Esophagus muscularis mucosa (tissue), 4 donors: ENCODE results near the gene IDH3A. TPM values are rescaled to one million over a fixed set of nuclear protein-coding genes. Genes with fewer than 3 reads are reported as not detected.

Experiments used
- DNase-seq: peaks from one replicate; pipeline ENCODE4 v3.0.0-alpha.2; 2017; ENCODE audit errors: extremely low spot score
- H3K27ac ChIP-seq, 4 donors: fragments of 200-600 bp; sonication (generic); replicated peaks in 1 of 4; 1 replicate in 3 of 4; 2 replicates in 1 of 4; pipeline ENCODE4 v1.5.1; 2016 to 2019; ENCODE audit warnings: mild to moderate bottlenecking in 1 of 4
- H3K27me3 ChIP-seq, 4 donors: fragments of 200-600 bp; sonication (generic); one replicate each; pipeline versions ENCODE4 v1.5.1 to v1.6.0; 2016 to 2019
- H3K36me3 ChIP-seq, 4 donors: fragments of 200-600 bp; sonication (generic); one replicate each; pipeline ENCODE4 v1.5.1; 2016 to 2019
- H3K4me1 ChIP-seq, 4 donors: fragments of 200-600 bp; sonication (generic); one replicate each; pipeline ENCODE4 v1.5.1; 2016 to 2019
- H3K4me3 ChIP-seq, 4 donors: fragments of 200-600 bp; sonication (generic); 1 replicate in 2 of 4; 2 replicates in 2 of 4; pipeline ENCODE4 v1.5.1; 2016 to 2019; ENCODE audit warnings: mild to moderate bottlenecking in 4 of 4, moderate library complexity in 1 of 4
- H3K9me3 ChIP-seq, 4 donors: fragments of 200-600 bp; sonication (generic); 1 replicate in 3 of 4; 2 replicates in 1 of 4; pipeline ENCODE4 v1.5.1; 2016 to 2019
- EP300 ChIP-seq: sonication (generic); formaldehyde crosslinking; IDR thresholded peaks from one replicate; pipeline ENCODE4 v1.6.1; 2017; ENCODE audit warnings: antibody characterized with exemption
- POLR2A ChIP-seq: fragments of 450-650 bp; IDR thresholded peaks from one replicate; pipeline ENCODE4 v1.6.1; 2017; ENCODE audit warnings: antibody characterized with exemption, moderate library complexity, mild to moderate bottlenecking, low read depth
- POLR2AphosphoS5 ChIP-seq, 2 donors: sonication (generic); formaldehyde crosslinking; IDR thresholded peaks; one replicate each; pipeline ENCODE4 v1.6.1; 2017; ENCODE audit warnings: antibody characterized with exemption in 2 of 2
- WGBS: methylation state at CpG from one replicate; pipeline ENCODE4 v1.1.5; 2018; 5-methylcytosine and 5-hydroxymethylcytosine counted together
- intact Hi-C: fragments of 100-400 bp; cut with DNase I; formaldehyde crosslinking; loops from one replicate; pipeline ENCODE4 v1.15.1; 2023
- total RNA-seq, 4 donors: library from RNA; depleted of rRNA; stranded (reverse); fragments of >200 nt; gene quantifications; one replicate each; pipeline versions ENCODE4 v1.1.0 to v1.2.1, GENCODE V29; 2016
- TF ChIP-seq, protein P1 (sequence below), 3 experiments: fragments of 200-600 bp in 2 of 3; fragments of 450-650 bp in 1 of 3; sonication (generic) in 2 of 3; IDR thresholded peaks; one replicate each; pipeline ENCODE4 v1.5.1; 2017 to 2019; ENCODE audit warnings: antibody characterized with exemption in 3 of 3, mild to moderate bottlenecking in 2 of 3, moderate library complexity in 1 of 3

Gene IDH3A
- total RNA-seq, 4 donors from 2014 or later = 59.4 to 122 (median 78.1) TPM

DNA sequence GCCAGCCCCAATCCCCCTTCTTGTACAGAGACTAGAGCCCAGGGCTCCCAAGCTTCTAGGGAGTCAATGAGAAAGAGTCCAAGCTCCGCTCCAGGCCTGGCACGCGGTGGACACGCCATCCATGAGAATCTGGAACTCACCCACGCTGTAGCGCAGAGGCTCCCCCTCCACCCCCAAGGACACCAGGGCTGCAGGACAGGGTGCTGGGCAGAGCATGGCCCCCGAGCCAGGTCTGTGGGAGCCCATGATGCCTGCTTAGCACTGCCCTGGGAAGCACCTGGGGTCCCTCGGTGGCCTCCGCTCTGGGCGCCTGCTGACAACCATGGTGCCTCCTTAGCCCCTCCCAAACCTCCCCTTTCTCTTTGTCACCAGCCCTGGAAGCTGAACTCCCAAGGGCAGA lies 56.7 kb downstream of the IDH3A start:
- DNase-seq = no peak
- no peaks in the 10 kb centered on the region for H3K36me3 ChIP-seq
- H3K4me1 ChIP-seq = peaks cover 37 to 47% (median 40%) of the 10 kb centered on the region in 4 donors
- WGBS = 98% methylated on average over 8 of the region's 10 CpGs
- intact Hi-C loops = no loop called here
- H3K27me3 ChIP-seq = no peaks in the 10 kb centered on the region
- no peak for TF ChIP-seq POLR2AphosphoS5 (IDR thresholded peaks at IDR 0.05)
- no peak for TF ChIP-seq EP300
- peak overlapping the region in 2 of 4 donors; percentile 7 to 17 for H3K27ac ChIP-seq
- H3K9me3 ChIP-seq = no peaks in the 10 kb centered on the region
- no peak overlapping the region for H3K4me3 ChIP-seq

DNA sequence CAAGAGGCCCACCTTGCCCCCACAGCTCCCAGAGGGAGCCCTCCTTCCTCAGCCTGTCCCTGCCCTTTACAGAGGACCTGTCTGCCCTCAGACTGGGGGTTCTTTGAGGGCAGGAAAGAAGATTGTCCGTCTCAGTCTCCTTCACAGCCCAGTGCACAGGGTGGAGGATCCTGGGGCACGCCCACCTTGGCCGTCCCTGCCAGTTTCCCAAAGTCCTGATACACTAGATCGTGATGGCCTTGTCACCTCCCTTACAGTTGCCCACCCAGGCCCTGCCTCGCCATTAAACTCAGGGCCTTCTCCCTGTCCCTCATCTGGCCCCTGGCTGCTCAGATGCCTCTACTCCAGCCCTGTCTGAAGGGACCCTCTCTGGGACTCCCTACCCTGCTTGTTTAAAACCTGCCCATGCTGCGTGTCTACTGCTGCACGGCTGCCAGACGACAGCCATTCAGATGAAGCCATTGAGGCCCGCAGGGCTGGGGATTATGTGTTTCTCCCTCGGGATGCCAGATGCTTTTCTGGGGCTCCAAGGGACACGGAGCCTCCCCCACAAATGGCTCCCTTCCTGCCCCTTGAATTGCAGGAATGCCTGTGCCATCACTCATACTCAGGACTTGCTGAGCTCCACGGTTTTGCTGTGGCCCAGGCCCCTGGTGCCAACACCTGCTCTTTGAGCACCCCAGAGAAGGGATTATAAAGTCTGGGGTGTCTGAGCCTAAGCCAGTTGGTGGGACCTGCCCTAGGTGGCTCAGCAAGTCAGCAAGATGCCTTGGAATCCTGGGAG lies 57.4 kb downstream of the IDH3A start:
- Histone ChIP-seq H3K4me3 (no peak overlapping the region), H3K36me3 (no peaks in the 10 kb centered on the region), H3K27ac (no peak overlapping the region), H3K27me3 (no peaks in the 10 kb centered on the region), H3K9me3 (no peaks in the 10 kb centered on the region), H3K4me1 (peaks cover 37 to 51% (median 41%) of the 10 kb centered on the region in 4 donors)
- no peak for DNase-seq
- WGBS = 81% methylated on average over 12 of the region's 12 CpGs
- intact Hi-C loops = no loop called here
- TF ChIP-seq EP300 = no peak
- TF ChIP-seq POLR2AphosphoS5 (IDR thresholded peaks at IDR 0.05) = no peak
- TF ChIP-seq, protein P1, sequence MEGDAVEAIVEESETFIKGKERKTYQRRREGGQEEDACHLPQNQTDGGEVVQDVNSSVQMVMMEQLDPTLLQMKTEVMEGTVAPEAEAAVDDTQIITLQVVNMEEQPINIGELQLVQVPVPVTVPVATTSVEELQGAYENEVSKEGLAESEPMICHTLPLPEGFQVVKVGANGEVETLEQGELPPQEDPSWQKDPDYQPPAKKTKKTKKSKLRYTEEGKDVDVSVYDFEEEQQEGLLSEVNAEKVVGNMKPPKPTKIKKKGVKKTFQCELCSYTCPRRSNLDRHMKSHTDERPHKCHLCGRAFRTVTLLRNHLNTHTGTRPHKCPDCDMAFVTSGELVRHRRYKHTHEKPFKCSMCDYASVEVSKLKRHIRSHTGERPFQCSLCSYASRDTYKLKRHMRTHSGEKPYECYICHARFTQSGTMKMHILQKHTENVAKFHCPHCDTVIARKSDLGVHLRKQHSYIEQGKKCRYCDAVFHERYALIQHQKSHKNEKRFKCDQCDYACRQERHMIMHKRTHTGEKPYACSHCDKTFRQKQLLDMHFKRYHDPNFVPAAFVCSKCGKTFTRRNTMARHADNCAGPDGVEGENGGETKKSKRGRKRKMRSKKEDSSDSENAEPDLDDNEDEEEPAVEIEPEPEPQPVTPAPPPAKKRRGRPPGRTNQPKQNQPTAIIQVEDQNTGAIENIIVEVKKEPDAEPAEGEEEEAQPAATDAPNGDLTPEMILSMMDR (IDR thresholded peaks at IDR 0.05) = no peak
- TF ChIP-seq POLR2A = no peak

DNA sequence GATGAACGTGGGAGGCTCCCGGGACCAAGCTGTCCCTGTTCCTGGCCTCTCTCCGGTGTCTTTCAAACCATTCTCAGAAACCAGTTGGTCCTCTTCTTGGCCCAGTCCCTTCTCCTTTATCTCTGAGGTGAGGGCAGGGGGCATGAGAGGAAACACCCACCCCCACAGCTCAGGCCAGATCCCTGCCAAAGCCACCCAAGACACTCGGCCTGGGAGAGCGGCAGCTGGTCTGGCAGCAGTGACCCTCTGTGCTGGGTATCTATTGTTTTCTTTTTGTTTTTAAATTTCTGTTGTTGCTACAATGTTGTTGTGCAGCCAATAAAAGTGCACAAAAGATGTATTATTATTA lies 57.9 kb downstream of the IDH3A start:
- no peaks in the 10 kb centered on the region for H3K27me3 ChIP-seq
- no peaks in the 10 kb centered on the region for H3K9me3 ChIP-seq
- H3K27ac ChIP-seq = no peak overlapping the region
- TF ChIP-seq, protein P1 (IDR thresholded peaks at IDR 0.05) = no peak
- TF ChIP-seq EP300 = no peak
- TF ChIP-seq POLR2AphosphoS5 (IDR thresholded peaks at IDR 0.05) = no peak
- no peak for TF ChIP-seq POLR2A
- WGBS = 98% methylated on average over 3 of the region's 5 CpGs
- H3K4me1 ChIP-seq = peaks cover 41 to 54% (median 42%) of the 10 kb centered on the region in 4 donors
- no peaks in the 10 kb centered on the region for H3K36me3 ChIP-seq
- DNase-seq = no peak
- no peak overlapping the region for H3K4me3 ChIP-seq
- intact Hi-C loops = no loop called here

DNA sequence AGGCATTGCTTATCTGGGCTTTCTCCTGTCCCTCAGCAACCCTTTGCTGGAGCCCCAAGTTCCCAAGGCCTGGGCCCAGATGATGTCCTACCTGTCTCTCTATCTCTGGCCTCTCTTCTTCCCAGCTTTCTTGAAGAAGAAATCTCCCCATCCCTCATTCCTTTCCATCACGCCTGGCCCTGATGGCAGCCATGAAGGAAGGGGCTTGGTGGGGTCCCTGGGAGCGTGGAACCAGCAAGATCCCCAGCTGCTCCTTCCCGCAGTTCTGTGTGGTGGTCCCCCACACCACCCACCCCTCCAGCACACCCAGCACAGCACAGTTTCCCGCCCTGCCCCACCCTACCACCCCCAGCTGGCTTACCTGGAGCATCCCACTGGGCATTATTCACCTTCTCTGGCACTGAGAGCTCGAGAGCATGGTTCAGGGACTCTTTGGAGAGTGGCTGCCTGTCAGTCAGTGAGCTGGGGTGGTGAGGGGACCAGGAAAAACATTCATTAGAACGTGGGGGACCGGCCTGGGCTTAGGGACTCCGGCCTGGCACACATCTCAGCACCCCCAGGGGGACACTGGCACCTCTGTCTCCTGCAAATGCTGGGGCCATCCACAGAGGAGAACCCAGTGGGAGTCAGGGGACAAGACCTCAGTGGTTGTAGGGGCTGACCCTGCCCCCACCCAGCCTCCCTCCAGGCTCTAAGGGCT lies 58.6 kb downstream of the IDH3A start:
- 97% methylated on average over 8 of the region's 8 CpGs for WGBS
- H3K27ac ChIP-seq = no peak overlapping the region
- H3K27me3 ChIP-seq = no peaks in the 10 kb centered on the region
- TF ChIP-seq EP300 (no peak), POLR2AphosphoS5 (IDR thresholded peaks at IDR 0.05) (no peak), POLR2A (no peak)
- TF ChIP-seq, protein P1 (IDR thresholded peaks at IDR 0.05) = no peak
- H3K9me3 ChIP-seq = no peaks in the 10 kb centered on the region
- peaks cover 43 to 61% (median 48%) of the 10 kb centered on the region in 4 donors for H3K4me1 ChIP-seq
- no peak for DNase-seq
- H3K4me3 ChIP-seq = no peak overlapping the region
- intact Hi-C loops = no loop called here
- H3K36me3 ChIP-seq = no peaks in the 10 kb centered on the region

DNA sequence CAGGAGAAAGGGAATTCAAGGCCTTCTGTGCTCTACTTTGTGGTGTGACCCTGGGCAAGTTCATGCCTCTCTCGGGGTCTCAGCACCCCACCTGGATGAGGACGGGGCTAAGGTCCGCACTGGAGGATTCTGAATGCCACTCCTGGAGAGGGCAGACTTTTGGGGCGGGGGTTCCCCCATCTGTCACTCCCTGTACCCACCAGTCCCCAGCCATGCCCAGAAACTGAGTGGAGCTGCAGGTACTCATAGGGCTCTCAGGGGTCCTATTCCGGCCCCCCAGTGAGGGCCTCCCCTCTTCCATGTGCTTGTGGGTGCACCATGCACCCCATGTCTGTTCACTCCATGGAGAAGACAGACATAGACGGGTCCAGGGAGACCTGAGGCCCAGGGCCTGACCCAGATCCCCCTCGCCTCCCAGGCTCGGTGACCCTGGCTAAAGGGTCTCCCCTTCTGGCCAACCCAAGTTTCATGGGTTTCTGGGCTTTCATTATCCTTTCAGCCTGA lies 59.2 kb downstream of the IDH3A start:
- intact Hi-C loops = no loop called here
- H3K9me3 ChIP-seq = no peaks in the 10 kb centered on the region
- H3K36me3 ChIP-seq = no peaks in the 10 kb centered on the region
- H3K4me1 ChIP-seq = peaks cover 44 to 66% (median 54%) of the 10 kb centered on the region in 4 donors
- no peak overlapping the region for H3K27ac ChIP-seq
- 100% methylated on average over 6 of the region's 8 CpGs for WGBS
- no peak for DNase-seq
- H3K27me3 ChIP-seq = no peaks in the 10 kb centered on the region
- H3K4me3 ChIP-seq = no peak overlapping the region
- TF ChIP-seq EP300 (no peak), POLR2AphosphoS5 (IDR thresholded peaks at IDR 0.05) (no peak), POLR2A (no peak)
- TF ChIP-seq, protein P1 (IDR thresholded peaks at IDR 0.05) = no peak
